ENCODE results near the gene NAGA.
A peak's percentile ranks its signal among the peaks of the same experiment; 100 is the strongest.
"Not testable (repeated sequence)": the region's sequence is repeated elsewhere in the genome, so short reads cannot be mapped to it uniquely, and the experiment has no call there.

NAGA gene

GRCh38 chr22:42070517-42071422, at the start of gene NAGA:
NAGA (minus strand) TSS chr22:42070812; CDS start chr22:42070297, 515 bp downstream.
- peak; percentile 95 for DNase-seq (ENCODE audit: low spot score)

GRCh38 chr22:42116848-42117424, 46.3 kb upstream of the NAGA start:
- DNase-seq (ENCODE audit: low spot score): no peak

DNA sequence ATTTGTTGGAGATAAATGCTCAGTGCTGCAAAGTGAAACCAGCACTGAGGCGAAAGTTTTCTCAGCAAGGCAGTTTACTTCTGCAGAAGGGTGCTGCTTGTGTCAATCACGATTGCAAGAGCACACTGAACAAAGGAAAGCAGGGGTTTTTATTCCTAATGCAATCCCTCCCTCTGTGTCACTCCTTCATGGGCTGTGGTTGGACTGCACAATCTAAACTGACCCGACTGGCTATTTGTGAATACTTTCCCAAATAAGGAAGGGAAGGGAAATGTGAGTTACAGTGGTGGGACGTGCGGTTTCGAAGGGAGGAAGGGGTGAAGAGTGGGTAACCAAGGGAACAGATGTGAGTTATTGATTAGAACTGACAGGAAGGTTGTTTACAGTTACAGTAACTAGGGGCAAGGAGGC, 44.8 kb upstream of the NAGA start:
- DNase-seq (ENCODE audit: low spot score): not testable (repeated sequence)

- DNase-seq (ENCODE audit: low spot score): no peak
These were observed 44.1 kb upstream of the NAGA start for GRCh38 chr22:42114721-42115120.

DNA sequence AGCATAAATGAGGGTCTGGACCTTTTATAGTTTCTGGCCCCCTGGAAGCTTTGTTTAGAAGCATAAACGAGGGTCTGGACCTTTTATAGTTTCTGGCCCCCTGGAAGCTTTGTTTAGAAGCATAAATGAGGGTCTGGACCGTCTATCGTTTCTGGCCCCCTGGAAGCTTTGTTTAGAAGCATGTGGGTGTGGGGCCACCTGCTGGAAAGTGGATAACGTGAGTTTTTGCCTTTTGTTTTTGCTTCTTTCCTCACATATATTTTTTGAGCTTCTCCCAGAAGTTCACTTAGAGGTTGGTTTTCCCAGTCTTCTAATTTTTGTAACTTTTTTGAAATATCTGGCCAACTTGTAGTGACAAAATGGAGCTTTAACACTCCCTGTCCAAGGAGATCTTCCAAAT, 42.2 kb upstream of the NAGA start:
- not testable (repeated sequence) for DNase-seq (ENCODE audit: low spot score)

DNA sequence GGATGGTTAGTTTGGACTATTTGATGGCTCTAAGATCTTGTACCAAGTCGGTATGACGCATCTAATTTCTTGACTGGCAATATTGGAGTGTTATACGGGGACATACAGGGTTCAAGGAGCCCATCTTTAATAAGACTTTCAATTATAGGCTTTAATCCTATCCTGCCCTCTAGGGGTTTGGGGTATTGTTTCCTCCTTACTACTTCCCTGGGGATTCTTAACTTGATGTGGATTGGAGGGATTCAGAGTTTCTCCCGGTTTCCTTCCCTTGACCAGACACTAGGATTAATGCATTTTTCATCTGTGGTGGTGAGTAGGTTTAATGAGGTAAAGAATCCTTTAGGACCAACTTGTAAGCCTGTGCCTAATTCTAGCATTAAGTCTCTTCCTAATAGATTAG, 41.2 kb upstream of the NAGA start:
- no peak for DNase-seq (ENCODE audit: low spot score)

- no peak for DNase-seq (ENCODE audit: low spot score)
These were observed 38.2 kb upstream of the NAGA start for GRCh38 chr22:42108848-42109247.

- not testable (repeated sequence) for DNase-seq (ENCODE audit: low spot score)
These were observed 33.8 kb upstream of the NAGA start for GRCh38 chr22:42104332-42104860.

DNA sequence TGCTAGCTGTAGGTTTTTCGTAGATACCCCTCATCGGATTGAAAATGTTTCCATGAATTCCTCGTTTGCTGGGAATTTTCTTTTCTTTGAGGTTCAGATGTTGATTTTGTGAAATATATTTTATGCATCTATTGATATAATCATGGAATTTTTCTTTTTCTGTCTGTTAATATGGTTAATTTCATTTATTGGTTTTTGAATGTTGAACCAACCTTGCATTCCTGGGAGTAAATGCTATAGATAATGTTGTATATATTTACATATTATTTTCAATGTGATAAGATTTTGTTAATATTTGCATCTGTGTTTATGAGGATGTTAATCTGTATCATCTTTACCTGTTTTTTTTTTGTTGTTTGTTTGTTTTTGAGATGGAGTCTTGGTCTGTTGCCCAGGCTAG, 30.6 kb upstream of the NAGA start:
- no peak for DNase-seq (ENCODE audit: low spot score)

- DNase-seq (ENCODE audit: low spot score): peak; percentile 17
These were observed 20.8 kb upstream of the NAGA start for GRCh38 chr22:42091455-42091782.

- DNase-seq (ENCODE audit: low spot score): peak; percentile 99
These were observed 20.2 kb upstream of the NAGA start, which contains the start of gene NDUFA6 for GRCh38 chr22:42090596-42091454. NDUFA6 (minus strand) TSS chr22:42090772; CDS start chr22:42090744, 28 bp downstream.

DNA sequence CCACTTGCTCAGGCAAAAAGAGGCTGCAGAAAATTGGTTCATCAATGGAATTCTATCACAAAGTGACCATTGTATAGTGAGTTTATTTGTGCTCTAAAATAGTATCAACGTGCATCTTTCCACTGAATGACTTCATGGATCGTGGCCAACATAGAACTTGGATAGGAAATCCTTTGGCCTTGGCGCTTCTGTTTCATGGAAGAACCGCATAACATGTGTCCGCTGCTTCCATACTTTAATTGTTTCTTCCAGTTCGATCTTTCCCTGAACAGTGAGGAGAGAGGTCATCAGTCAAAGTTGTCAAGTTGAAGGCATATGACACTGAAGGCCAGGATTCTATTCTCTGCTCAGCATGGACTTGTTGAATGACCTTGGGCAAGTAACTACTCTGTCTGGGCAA, 15.4 kb upstream of the NAGA start:
- no peak for DNase-seq (ENCODE audit: low spot score)

- DNase-seq (ENCODE audit: low spot score): no peak
These were observed 14.3 kb upstream of the NAGA start for GRCh38 chr22:42084874-42085273.

DNA sequence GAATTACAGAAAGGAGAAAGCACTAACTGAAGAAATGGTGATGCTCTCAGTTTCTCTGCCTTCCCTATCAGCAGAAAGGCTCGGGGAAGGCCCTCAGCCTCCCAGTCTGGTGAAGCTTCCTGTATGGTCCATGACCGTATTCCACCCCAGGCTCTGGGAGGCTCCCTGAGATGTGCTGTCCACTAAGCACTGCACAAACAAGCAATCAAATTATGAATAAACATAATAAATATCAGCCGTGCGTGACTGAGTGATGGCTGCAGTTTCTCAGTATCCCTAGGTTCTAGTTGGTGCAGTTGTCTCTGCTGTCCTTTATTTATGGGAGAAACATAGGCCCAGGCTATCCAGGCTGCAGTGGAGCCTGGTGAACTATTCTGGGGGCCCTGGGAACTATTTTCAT, 12.5 kb upstream of the NAGA start:
- no peak for DNase-seq (ENCODE audit: low spot score)

DNA sequence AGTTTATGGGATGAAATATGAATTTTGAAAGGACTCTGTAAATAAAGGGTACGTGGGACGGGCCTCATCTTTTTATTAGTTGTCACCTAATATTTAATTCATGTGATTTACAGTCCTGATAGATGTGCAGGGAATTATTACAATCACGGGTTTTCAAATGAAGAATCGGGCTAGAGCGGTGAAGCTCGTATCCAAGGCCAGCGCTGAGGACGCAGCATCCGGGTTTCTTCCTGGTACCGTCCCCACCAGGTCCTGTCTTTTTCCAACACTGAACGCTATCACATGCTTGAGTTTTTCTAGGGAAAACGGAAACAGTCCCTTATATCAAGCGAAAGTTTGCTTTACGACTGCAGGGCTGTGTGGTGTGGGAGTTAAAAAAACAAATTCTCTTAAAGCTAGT, 9.7 kb upstream of the NAGA start:
- DNase-seq (ENCODE audit: low spot score): no peak

- peak; percentile 98 for DNase-seq (ENCODE audit: low spot score)
These were observed 9.0 kb upstream of the NAGA start, which contains the start of gene SMDT1 for GRCh38 chr22:42079319-42080251. SMDT1 (plus strand) TSS chr22:42079700; CDS start chr22:42079769, 69 bp downstream.

- no peak for DNase-seq (ENCODE audit: low spot score)
These were observed 8.1 kb upstream of the NAGA start for GRCh38 chr22:42078469-42079318.

- DNase-seq (ENCODE audit: low spot score): no peak
These were observed 7.0 kb upstream of the NAGA start for GRCh38 chr22:42077486-42078125.

DNA sequence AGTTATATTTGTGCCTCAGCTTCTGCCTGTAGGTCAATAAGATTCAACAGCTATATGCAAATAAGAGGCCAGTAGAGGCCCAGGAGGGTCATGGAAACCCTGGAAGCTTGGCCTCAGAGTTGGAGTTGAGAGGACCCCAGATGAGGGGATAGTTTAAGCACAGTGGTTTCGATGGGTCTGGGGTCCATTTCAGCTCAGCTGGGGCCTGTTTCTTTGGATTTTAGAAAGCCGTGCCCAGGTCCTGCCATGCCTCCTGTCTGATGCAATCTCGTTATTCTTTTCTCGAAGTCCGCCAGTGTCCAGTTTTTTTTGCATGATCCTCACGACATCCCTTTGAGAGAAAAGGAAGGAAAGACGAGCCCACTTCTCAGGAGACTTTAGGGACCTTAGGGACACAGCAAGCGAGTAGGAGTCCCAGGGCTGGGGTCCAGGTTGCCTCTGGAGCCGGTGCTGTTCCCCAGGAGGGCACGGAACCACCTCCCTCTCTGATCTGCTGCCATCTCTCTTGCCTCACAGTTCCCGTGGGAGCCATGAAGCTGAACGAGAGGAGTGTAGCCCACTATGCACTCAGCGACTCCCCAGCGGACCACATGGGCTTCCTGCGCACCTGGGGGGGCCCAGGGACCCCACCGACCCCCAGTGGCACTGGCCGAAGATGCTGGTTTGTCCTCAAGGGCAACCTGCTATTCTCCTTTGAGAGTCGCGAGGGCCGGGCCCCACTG, 6.3 kb upstream of the NAGA start:
- no peak for DNase-seq (ENCODE audit: low spot score)

Data from LoVo (cell line).